DOHH2 (cell line): ENCODE data around the gene ASPSCR1.

ENCODE experiments used
- H3F3A ChIP-seq: fragments of 200-600 bp; sonication (generic), shearing (Covaris generic); 2 replicates; pipeline ENCODE4 v1.6.0; 2016; ENCODE audit warnings: antibody characterized with exemption, mild to moderate bottlenecking; ENCODE audit not compliant: control insufficient read depth, insufficient read depth
- H3K27ac ChIP-seq: fragments of 200-600 bp; sonication (generic); 2 replicates; pipeline ENCODE4 v1.5.1; 2014; ENCODE audit warnings: low read depth, mild to moderate bottlenecking, low read length, moderate library complexity
- H3K27me3 ChIP-seq: fragments of 200-600 bp; sonication (generic); 2 replicates; pipeline ENCODE4 v1.6.1; 2014; ENCODE audit warnings: mild to moderate bottlenecking, low read length, mixed read lengths; ENCODE audit not compliant: control insufficient read depth
- H3K36me3 ChIP-seq: fragments of 200-600 bp; sonication (generic); 2 replicates; pipeline ENCODE4 v1.6.1; 2014; ENCODE audit warnings: mild to moderate bottlenecking, low read length, moderate library complexity, mixed read lengths; ENCODE audit not compliant: control insufficient read depth
- H3K4me1 ChIP-seq: fragments of 200-600 bp; sonication (generic); 2 replicates; pipeline ENCODE4 v1.6.1; 2014; ENCODE audit warnings: mild to moderate bottlenecking, low read length, mixed read lengths; ENCODE audit not compliant: control insufficient read depth
- H3K4me2 ChIP-seq: fragments of 200-600 bp; sonication (generic); 2 replicates; pipeline ENCODE4 v1.6.0; 2014; ENCODE audit warnings: mild to moderate bottlenecking, low read length, moderate library complexity
- H3K4me3 ChIP-seq: fragments of 200-600 bp; sonication (generic); 2 replicates; pipeline ENCODE4 v1.5.1; 2014; ENCODE audit warnings: mild to moderate bottlenecking, low read length, mixed read lengths
- H3K79me2 ChIP-seq: fragments of 200-600 bp; sonication (generic); 2 replicates; pipeline ENCODE4 v1.6.1; 2014; ENCODE audit warnings: mild to moderate bottlenecking, low read length, mixed read lengths; ENCODE audit not compliant: control insufficient read depth
- H3K9me2 ChIP-seq: fragments of 200-600 bp; sonication (generic); replicated peaks from 2 replicates; pipeline ENCODE4 v1.6.1; 2014; ENCODE audit warnings: mild to moderate bottlenecking, low read length, mixed read lengths; ENCODE audit not compliant: control insufficient read depth
- H3K9me3 ChIP-seq: fragments of 200-600 bp; sonication (generic); 2 replicates; pipeline ENCODE4 v1.6.1; 2014; ENCODE audit warnings: antibody characterized with exemption, low read length, mixed read lengths; ENCODE audit not compliant: control insufficient read depth, insufficient read depth
- H4K20me1 ChIP-seq: fragments of 200-600 bp; sonication (generic); 2 replicates; pipeline ENCODE4 v1.6.0; 2014; ENCODE audit warnings: low read depth, mild to moderate bottlenecking, antibody characterized with exemption, low read length, moderate library complexity; ENCODE audit not compliant: control insufficient read depth, insufficient read depth
- EZH2phosphoT487 ChIP-seq: fragments of 200-600 bp; sonication (generic); IDR thresholded peaks from 2 replicates; pipeline ENCODE4 v1.6.1; 2017; ENCODE audit warnings: borderline replicate concordance, mild to moderate bottlenecking, antibody characterized with exemption, low read length, moderate library complexity, mixed read lengths
- TF ChIP-seq, protein P1 (sequence below): fragments of 200-600 bp; sonication (generic); IDR thresholded peaks from one replicate; pipeline ENCODE4 v1.5.1; 2014; ENCODE audit warnings: antibody characterized with exemption, mild to moderate bottlenecking, low read depth, low read length; ENCODE audit not compliant: poor library complexity, severe bottlenecking

ASPSCR1 gene

DNA sequence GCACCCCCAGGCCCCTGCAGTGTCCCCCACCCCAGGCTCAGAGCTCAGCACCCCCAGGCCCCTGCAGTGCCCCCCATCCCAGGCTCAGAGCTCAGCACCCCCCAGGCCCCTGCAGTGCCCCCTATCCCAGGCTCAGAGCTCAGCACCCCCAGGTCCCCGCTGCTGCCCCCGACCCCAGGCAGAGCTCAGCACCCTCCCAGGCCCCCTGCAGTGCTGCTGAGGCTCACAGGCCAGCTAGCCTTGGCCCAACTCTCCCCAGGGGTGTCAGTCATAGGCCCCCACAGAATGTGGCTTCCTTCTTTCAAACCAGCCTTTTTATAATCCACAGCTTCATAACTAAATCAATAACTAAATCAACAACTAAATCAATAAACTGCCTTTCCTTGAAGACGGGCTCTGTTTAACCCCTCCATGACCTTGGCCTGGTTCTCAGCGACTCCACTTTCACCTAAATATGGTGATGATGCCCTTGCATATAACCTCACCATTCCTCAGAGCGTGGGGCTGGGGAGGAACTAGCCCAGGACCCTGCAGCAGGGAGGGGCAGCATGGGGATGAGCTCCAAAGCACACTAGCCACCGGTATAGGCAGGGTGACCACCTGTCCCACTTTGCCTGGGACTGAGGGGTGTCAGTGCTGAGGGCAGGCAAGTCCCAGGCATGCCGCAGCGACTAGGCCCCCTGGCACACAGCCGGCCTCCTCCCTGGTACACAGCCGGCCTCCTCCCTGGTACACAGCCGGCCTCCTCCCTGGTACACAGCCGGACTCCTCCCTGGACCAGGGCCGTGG, 21.5 kb upstream of the ASPSCR1 start:
- Histone ChIP-seq H3K27me3 (peaks cover 23% of the 10 kb centered on the region), H3K27ac (no peak overlapping the region), H3K4me1 (peaks cover 10% of the 10 kb centered on the region; the same call in 1 of the 2 replicates), H3K36me3 (no peaks in the 10 kb centered on the region), H3F3A (no peaks in the 10 kb centered on the region), H3K4me2 (no peak overlapping the region), H3K9me2 (no peaks in the 10 kb centered on the region), H3K79me2 (no peaks in the 10 kb centered on the region), H3K9me3 (no peaks in the 10 kb centered on the region), H4K20me1 (no peaks in the 10 kb centered on the region), H3K4me3 (no peak overlapping the region)
- TF ChIP-seq, protein P1, sequence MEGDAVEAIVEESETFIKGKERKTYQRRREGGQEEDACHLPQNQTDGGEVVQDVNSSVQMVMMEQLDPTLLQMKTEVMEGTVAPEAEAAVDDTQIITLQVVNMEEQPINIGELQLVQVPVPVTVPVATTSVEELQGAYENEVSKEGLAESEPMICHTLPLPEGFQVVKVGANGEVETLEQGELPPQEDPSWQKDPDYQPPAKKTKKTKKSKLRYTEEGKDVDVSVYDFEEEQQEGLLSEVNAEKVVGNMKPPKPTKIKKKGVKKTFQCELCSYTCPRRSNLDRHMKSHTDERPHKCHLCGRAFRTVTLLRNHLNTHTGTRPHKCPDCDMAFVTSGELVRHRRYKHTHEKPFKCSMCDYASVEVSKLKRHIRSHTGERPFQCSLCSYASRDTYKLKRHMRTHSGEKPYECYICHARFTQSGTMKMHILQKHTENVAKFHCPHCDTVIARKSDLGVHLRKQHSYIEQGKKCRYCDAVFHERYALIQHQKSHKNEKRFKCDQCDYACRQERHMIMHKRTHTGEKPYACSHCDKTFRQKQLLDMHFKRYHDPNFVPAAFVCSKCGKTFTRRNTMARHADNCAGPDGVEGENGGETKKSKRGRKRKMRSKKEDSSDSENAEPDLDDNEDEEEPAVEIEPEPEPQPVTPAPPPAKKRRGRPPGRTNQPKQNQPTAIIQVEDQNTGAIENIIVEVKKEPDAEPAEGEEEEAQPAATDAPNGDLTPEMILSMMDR, result no peak
- no peak for TF ChIP-seq EZH2phosphoT487

GRCh38 chr17:81956607-81957589, 20.5 kb upstream of the ASPSCR1 start:
- TF ChIP-seq, protein P1, result no peak
- TF ChIP-seq EZH2phosphoT487, result no peak
- H4K20me1 ChIP-seq, result no peaks in the 10 kb centered on the region
- no peaks in the 10 kb centered on the region for H3K79me2 ChIP-seq
- peaks cover 23% of the 10 kb centered on the region for H3K27me3 ChIP-seq
- H3F3A ChIP-seq, result no peaks in the 10 kb centered on the region
- H3K27ac ChIP-seq, result no peak overlapping the region
- H3K4me2 ChIP-seq, result no peak overlapping the region
- peaks cover 10% of the 10 kb centered on the region; the same call in 1 of the 2 replicates for H3K4me1 ChIP-seq
- no peak overlapping the region for H3K4me3 ChIP-seq
- no peaks in the 10 kb centered on the region for H3K36me3 ChIP-seq
- no peaks in the 10 kb centered on the region for H3K9me3 ChIP-seq
- H3K9me2 ChIP-seq, result no peaks in the 10 kb centered on the region

- H3K79me2 ChIP-seq, result no peaks in the 10 kb centered on the region
- H4K20me1 ChIP-seq, result no peaks in the 10 kb centered on the region
- H3K27ac ChIP-seq, result no peak overlapping the region
- no peaks in the 10 kb centered on the region for H3K9me3 ChIP-seq
- peaks cover 7% of the 10 kb centered on the region; the same call in 1 of the 2 replicates for H3K4me1 ChIP-seq
- H3K9me2 ChIP-seq, result no peaks in the 10 kb centered on the region
- H3F3A ChIP-seq, result no peaks in the 10 kb centered on the region
- no peak overlapping the region for H3K4me3 ChIP-seq
- no peaks in the 10 kb centered on the region for H3K36me3 ChIP-seq
- H3K27me3 ChIP-seq, result peaks cover 32% of the 10 kb centered on the region
- TF ChIP-seq EZH2phosphoT487, result no peak
- TF ChIP-seq, protein P1, result no peak
- no peak overlapping the region for H3K4me2 ChIP-seq
Observed at GRCh38 chr17:81957691-81958432, 19.6 kb upstream of the ASPSCR1 start.
